HG03025 (cell line): ENCODE results near the gene TMPRSS9.
A peak's percentile ranks its signal among the peaks of the same experiment; 100 is the strongest.
"Not testable (repeated sequence)": the region's sequence is repeated elsewhere in the genome, so short reads cannot be mapped to it uniquely, and the experiment has no call there.

Experiments
- ATAC-seq: cut with Tn5 transposase; IDR thresholded peaks from one replicate; pipeline ENCODE4 v1.9.1; 2021; ENCODE audit warnings: mild to moderate bottlenecking, moderate library complexity; ENCODE audit not compliant: unreplicated experiment, low FRiP score

The TMPRSS9 gene

GRCh38 chr19:2454199-2454961 is 94.3 kb downstream of the TMPRSS9 start:
- no peak for ATAC-seq

- peak; percentile 3 for ATAC-seq
Observed at GRCh38 chr19:2454962-2455850, 95.1 kb downstream of the TMPRSS9 start.

GRCh38 chr19:2455851-2456570 is 95.9 kb downstream of the TMPRSS9 start:
- peak; percentile 25 for ATAC-seq

GRCh38 chr19:2457394-2458037 is 97.5 kb downstream of the TMPRSS9 start:
- no peak for ATAC-seq

- no peak for ATAC-seq
Observed at GRCh38 chr19:2458054-2458453, 98.0 kb downstream of the TMPRSS9 start.

GRCh38 chr19:2458776-2459175 is 98.7 kb downstream of the TMPRSS9 start:
- not testable (repeated sequence) for ATAC-seq

GRCh38 chr19:2460245-2460644 is 100.2 kb downstream of the TMPRSS9 start:
- no peak for ATAC-seq

- no peak for ATAC-seq
Observed at GRCh38 chr19:2461751-2462634, 101.9 kb downstream of the TMPRSS9 start.

GRCh38 chr19:2462635-2463421 is 102.8 kb downstream of the TMPRSS9 start:
- no peak for ATAC-seq

GRCh38 chr19:2463694-2464093 is 103.6 kb downstream of the TMPRSS9 start:
- not testable (repeated sequence) for ATAC-seq

GRCh38 chr19:2464389-2464788 is 104.3 kb downstream of the TMPRSS9 start:
- no peak for ATAC-seq

- ATAC-seq, result no peak
Observed at GRCh38 chr19:2468596-2468995, 108.5 kb downstream of the TMPRSS9 start.

- ATAC-seq, result no peak
Observed at GRCh38 chr19:2469102-2469914, 109.2 kb downstream of the TMPRSS9 start.

- not testable (repeated sequence) for ATAC-seq
Observed at GRCh38 chr19:2469915-2470200, 109.8 kb downstream of the TMPRSS9 start.

GRCh38 chr19:2474232-2475017 is 114.4 kb downstream of the TMPRSS9 start:
- peak; percentile 26 for ATAC-seq

GRCh38 chr19:2475018-2475701 is 115.1 kb downstream of the TMPRSS9 start:
- ATAC-seq, result peak; percentile 3
